NB4 (cell line): ENCODE results near the gene KSR2.

Experiments
- POLR2A ChIP-seq: IDR thresholded peaks from 2 replicates; pipeline ENCODE4 v1.6.1; 2011; ENCODE audit warnings: mild to moderate bottlenecking; ENCODE audit not compliant: insufficient read length; ENCODE audit errors: extremely low read depth
- TF ChIP-seq, protein P1 (sequence below): IDR thresholded peaks from one replicate; pipeline ENCODE4 v1.5.1; 2012; ENCODE audit warnings: low read depth, low read length
- TF ChIP-seq, protein P2 (sequence below): IDR thresholded peaks from 2 replicates; pipeline ENCODE4 v1.6.1; 2011; ENCODE audit warnings: low read depth, low read length

DNA sequence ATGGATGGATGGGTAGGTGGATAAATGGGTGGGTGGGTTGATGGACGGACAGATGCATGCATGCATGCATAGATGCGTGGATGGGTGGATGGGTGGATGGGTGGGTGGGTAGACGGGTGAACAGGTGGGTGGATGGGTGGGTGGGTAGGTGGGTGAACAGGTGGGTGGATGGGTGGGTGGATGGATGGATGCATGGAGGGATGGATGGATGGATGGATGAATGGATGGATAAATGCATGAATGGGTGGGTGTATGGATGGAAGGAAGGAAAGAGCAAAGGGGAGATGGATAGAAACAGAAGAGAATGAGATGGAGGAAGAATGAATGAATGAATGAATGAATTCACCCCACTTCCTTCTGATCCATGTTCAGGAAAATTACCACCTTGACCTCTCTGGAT, 143.0 kb downstream of the KSR2 start:
- TF ChIP-seq, protein P1, sequence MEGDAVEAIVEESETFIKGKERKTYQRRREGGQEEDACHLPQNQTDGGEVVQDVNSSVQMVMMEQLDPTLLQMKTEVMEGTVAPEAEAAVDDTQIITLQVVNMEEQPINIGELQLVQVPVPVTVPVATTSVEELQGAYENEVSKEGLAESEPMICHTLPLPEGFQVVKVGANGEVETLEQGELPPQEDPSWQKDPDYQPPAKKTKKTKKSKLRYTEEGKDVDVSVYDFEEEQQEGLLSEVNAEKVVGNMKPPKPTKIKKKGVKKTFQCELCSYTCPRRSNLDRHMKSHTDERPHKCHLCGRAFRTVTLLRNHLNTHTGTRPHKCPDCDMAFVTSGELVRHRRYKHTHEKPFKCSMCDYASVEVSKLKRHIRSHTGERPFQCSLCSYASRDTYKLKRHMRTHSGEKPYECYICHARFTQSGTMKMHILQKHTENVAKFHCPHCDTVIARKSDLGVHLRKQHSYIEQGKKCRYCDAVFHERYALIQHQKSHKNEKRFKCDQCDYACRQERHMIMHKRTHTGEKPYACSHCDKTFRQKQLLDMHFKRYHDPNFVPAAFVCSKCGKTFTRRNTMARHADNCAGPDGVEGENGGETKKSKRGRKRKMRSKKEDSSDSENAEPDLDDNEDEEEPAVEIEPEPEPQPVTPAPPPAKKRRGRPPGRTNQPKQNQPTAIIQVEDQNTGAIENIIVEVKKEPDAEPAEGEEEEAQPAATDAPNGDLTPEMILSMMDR: no peak
- TF ChIP-seq POLR2A: no peak
- TF ChIP-seq, protein P2, sequence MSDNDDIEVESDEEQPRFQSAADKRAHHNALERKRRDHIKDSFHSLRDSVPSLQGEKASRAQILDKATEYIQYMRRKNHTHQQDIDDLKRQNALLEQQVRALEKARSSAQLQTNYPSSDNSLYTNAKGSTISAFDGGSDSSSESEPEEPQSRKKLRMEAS: no peak
